GM21786 (cell line): ENCODE data around the gene NANOS3.
A peak's percentile ranks its signal among the peaks of the same experiment; 100 is the strongest.

Source experiments
- ATAC-seq: cut with Tn5 transposase; IDR thresholded peaks from one replicate; pipeline ENCODE4 v1.9.1; 2021; ENCODE audit not compliant: unreplicated experiment

Gene NANOS3

DNA sequence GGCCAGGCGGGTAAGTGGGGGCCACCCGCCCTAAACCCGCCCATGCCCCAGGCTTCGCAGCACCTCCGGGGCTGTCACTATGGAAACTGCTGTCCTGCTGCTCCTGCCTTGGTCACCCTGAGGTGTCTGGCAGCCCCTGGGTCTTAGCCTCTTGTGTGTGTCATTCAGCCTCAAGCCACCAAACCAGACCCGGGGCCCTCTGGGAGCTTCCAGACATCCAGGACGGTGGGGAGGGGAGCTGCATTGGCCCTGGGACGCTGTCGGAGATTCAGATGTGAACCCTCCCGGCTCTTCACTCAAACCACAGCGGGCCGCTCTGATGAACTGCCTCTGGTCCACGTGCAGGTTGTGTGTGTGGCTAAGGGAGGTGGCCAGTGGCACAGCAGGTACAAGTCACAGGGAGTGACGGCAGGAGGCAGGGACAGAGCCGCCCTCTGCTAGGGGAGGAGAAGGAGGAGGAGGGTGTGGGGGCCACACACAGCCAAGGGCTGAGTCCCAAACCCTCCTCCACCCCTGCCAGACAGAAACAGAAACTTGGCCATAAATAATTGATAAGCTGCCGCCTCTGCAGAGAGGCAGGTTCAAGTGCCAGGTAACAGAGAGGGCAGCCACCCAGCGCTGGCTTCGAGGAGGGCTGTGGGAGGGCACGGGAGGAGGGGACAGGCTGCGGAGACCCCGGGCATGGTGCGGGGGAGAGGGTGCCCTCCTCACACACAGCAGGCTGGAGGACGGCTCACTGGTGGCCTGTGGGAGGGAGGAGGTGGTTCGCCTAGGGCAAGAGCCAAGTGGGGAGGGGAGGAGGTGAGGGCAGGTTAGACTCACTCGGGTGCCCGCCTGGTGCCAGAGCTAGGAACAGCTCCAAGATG is 8.0 kb downstream of the NANOS3 start:
- no peak for ATAC-seq

DNA sequence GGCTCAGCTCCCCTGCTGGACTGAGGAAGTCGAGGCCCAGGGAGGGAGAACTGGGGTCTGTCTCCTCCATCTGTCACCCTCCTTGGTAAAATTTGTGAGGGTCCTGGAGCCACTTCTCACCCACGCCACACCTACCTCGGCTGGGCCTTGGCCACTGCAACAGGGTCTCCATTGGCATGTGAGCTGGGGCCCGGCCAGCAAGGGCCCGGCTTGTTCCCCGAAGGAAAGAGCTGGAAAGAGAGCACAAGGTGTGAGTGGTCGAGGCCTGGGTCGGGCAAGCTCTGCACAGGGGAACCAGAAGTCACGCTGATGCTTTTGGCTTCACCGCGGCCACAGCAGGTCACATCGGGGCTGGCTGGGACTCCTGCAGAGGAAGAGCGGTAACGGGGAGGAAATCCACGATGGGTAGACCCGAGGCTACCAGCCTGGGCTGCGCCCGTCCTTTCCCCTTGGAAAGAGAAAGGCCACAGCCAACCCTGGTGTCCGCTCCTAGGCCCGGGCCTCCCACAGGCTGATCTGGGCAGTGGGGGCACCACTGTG is 9.0 kb downstream of the NANOS3 start:
- no peak for ATAC-seq

DNA sequence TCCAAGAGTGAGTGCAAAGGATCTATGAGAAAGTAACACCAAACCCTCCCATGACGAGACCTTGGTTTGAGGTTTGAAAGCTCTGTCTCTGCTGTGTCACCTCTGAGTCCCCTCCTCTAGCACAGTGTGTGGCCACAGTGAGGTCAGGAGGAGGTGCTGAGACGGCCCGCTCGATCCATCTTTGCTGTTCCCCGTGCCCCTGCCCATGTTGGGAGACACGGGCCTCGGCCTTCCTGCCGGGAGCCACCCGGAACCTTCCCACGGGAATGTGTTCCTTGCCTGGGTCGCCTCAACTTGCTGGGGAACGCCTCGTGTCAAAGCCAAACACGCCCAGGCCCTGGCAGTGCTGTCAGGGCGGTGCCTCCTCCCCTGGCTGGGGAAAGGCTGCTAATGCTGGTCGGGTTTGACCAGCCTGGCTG is 10.1 kb downstream of the NANOS3 start:
- no peak for ATAC-seq

DNA sequence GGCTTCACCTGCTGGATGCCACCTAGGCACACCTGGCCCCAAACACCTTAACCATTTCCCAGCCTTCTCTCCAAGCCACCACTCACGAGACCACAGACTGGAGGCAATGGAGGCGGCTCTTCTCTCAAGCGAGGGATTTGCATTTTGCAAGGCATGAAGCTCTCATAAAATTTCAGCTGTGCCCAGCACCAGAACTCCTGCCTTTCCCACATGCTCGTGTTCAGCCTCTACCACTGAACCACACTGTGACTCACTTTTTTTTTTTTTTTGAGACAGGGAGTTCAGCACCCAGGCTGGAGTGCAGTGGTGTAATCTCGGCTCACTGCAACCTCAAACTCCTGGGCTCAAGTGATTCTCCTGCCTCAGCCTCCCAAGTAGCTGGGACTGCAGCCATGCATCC is 10.6 kb downstream of the NANOS3 start:
- ATAC-seq: no peak

DNA sequence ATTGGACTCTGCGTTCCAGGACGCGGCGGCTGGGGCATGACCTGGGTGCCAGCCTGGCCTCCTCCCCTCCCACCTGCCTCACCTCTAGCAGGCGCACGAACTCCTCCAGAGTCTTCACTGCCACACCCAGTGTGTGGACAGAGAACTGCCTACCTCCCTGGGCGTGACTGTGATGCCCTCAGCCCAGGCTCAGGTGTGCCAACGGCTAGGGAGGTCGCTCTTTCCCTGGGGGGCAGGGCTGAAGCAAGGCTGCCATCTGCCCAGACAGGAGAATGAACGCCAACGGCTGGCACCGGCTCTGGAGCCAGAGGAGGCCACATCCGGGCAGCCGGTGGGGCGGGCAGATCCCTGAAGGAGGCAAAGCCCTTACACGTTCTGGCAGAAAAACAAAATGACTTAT is 11.3 kb downstream of the NANOS3 start:
- no peak for ATAC-seq

DNA sequence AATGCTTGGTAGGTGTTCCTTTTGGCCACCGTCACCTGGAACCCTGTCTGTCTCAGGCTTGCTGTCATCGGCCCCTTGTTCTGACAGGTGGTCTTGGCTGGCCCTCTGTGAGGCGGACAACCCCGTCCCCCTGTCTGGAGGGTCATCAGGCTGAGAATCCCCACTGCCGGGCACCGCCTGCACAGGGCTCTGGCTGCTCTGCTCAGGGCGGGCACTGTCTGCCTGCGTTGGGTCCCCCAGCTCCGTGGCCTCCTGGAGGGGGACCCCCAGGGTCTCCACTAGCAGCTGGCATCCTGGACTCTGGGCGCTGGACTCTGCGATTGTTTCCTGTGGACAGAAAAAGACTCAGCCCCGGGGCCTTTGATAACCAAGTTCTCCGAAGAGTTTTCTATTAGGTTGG is 13.2 kb downstream of the NANOS3 start:
- no peak for ATAC-seq

DNA sequence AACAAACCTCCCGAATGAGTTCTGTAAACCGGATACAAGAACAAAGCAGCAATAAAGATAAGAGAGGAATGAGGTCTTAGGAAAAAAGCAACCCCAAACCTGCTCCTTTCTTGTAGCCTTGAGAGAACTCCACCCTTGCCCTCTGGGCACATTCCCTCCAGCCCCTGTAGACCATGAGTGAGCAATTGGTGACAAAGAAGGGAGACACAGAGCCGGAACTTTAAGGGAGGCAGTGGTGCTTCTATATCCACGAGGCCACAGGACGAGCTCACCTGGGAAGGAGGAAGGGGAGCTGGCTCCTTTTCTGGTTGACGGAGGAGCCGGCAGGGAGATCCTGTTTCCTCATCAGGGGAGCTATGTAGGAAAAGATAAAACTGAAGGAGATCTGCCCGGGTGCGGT is 15.9 kb downstream of the NANOS3 start:
- no peak for ATAC-seq

DNA sequence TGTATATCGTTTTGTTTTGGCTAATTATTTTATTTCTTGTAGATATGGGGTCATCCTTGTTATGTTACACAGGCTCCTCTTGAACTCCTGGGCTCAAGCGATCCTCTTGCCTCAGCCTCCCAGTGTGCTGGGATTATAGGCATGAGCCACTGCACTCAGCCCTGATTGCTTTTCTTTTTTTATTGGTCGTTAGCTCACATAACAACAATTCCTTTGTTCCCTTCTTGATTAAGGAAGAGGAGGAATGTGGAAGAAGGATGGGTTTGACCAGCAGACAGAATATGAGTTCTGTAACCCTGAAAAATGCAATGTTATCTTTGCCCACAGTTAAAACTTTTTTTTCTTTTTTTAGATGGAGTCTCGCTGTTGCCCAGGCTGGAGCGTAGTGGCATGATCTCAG is 17.6 kb downstream of the NANOS3 start:
- ATAC-seq: no peak

DNA sequence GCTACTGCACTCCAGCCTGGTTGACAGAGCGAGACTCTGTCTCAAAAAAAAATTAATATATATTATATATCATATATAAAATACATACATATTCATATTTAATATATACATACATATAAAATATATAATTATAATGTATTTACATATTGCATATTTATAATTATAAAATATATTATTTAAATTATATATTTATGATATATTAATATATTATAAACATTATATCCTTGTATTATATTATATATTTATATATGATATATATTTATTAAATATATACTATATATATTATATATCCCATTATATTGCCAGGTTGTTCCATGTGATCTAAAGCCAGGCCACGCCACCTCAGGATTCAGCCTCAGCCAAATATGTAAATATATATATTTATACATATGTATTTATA is 19.3 kb downstream of the NANOS3 start:
- no peak for ATAC-seq

DNA sequence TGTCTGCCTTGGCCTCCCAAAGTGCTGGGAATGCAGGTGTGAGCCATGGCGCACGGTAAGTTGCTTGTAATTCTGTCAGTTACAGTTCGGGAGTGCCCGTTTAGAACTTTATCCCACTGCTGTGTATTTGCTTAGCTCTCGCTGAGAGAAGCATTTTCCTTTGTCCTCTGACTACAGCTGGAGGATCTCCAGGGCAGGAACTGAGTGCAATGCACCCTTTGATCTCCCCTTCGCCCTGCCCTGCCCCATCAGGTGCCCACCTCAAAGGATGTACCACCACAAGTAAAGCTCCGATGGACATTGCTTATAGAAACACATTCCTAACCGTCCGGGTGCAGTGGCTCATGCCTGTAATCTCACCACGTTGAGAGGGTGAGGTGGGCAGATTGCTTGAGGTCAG is 22.5 kb downstream of the NANOS3 start:
- ATAC-seq: no peak

DNA sequence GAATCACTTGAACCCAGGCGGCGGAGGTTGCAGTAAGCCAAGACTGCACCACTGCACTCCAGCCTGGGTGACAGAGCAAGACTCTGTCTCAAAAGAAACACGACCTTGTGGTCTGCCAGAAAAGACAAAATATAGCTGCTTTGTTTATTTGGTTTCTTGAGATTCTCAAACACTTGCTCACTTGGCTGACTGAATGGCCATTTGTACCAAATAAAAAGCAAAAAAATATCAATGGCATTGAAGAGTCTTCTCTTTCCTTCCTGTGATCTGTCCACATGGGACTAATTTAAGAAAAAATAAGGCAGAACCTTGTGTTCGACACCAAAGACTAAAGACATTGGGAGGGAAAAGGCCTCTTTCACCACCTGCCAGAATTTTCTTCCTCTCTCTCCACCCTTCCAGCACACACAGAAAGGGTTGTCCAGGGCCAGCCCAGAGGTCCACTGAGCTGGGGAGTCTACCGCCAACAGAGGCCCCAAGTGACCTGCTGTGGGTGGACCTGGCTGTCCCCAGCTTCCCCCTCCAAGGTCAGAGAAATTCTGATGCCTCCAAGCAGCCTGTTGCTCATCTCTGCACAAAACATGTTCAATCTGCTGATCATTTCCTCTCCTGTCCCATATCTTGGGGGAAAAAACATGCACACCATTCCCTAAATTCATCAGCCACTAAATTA is 23.1 kb downstream of the NANOS3 start:
- ATAC-seq: no peak

DNA sequence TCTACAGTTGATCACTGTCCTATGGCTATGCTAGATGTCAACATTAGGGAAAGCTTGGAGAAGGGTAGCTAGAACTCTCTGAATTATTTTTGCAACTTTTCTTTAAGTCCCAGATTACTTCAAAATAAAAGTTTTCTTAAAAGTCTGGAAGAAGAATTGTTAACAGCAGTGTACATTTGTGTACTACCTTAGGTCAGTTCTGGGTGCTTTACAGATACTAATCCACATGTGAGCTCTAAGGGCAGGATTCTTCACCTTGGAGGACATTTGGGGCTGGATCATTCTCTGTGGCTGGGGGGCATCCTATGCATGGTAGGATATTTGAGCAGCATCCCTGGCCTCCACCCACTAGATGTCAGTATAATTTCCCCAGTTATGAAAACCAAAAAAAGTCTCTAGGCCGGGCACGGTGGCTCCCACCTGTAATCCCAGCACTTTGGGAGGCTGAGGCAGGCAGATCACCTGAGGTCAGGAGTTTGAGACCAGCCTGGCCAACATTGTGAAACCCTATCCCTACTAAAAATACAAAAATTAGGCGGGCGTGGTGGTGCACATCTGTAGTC is 26.1 kb downstream of the NANOS3 start:
- ATAC-seq: no peak

DNA sequence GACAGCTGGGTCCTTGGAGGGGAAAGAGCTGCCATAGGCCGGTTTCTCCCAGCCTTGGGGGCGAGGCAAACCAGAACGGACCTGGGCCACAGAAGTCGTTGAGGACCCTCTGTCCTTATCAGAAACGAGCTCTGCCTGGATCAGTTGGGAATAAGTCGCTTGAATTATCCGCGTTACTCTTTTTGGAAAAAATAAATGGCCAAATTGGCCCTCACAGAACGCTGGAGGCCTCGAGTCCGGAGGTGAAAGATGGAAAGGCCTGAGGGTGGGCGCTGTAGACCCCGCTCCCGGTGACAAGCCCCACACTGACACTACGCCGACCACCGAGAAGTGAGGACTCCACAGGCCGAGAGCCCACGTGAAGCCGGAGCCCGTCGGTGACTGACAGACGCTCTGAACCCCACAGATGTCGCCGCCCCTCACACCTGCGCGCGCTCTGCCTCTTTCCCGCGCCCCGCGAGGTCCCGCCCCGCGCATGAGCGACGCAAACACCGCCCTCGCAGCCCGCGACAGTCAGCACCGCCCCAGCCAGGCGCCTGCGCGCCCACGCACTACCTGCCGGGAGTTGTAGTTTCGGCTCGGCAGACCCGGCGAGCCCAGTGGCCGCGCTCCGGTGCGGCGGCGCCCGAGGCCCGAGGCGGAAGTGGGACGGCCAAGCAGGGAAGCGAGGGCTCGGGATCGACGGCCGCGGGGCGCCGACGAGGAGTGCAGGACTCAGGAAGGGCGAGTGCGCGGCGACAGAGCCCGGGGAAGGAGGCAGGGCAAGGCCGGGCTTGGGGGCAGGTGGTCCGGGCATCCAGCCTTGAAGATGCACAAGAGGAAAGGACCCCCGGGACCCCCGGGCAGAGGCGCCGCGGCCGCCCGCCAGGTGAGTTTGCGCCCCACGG is 28.9 kb downstream of the NANOS3 start, which contains the start of the genes BRME1 and CC2D1A:
TSS of gene BRME1 (minus strand) at position 484 of the 887 bp plus-strand sequence. CDS start 1,225 bp downstream, outside the sequence.
TSS of gene CC2D1A (plus strand) at position 568 of the 887 bp plus-strand sequence. CDS start at position 809, 241 bp downstream.
- ATAC-seq: peak; percentile 82

DNA sequence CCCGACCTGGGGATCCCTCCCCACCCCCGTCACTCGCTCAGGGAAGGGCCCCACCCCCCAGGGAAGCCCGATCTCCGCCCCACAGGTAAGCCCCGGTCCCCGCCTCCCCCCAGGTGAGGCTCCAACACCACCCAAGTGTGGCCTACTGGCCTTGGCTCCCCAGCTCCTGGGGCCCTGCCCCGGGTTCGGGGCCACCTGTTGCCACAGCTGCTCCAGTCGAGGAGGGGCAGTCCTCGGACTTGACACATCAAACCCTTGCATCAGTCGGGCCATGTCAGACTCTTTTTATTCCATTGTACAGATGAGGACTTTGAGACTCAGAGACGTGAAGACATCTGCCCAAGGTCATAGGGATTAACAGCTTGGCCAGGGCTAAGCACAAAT is 29.6 kb downstream of the NANOS3 start:
- peak; percentile 32 for ATAC-seq

DNA sequence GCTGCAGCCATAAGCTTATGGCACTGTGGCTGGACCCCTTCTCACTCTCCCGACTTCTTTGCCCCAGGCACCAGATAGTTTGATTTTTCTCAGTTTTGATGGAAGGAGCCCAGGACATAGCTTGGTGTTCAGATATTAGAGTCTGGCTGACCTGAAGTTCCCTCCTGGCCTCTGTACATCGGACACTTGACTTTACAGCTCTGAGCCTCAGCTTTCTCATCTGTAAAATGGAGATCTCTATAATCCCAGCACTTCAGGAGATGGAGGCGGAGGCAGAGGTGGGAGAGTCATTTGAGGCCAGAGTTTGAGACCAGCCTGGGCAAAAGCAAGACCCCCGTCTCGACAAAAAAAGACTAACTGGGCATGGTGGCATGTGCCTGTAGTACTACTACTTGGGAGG is 30.0 kb downstream of the NANOS3 start:
- ATAC-seq: no peak

DNA sequence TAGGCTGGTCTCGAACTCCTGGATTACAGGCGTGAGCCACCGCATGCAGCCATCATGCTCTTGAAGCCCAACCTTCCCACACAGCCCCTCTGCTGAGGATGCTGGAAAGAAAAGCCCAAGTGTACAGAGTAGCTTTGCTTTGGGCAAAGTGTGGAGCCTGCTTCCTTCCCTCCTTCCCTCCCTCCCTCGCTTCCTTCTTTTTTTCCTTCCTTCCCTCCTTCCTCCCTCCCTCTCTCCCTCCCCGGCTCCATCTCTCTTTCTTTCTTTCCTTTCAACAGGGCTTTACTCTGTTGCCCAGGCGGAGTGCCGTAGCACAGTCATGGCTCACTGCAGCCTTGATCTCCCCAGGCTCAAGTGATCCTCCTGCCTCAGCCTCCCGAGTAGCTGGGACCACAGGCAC is 31.7 kb downstream of the NANOS3 start:
- ATAC-seq: no peak

DNA sequence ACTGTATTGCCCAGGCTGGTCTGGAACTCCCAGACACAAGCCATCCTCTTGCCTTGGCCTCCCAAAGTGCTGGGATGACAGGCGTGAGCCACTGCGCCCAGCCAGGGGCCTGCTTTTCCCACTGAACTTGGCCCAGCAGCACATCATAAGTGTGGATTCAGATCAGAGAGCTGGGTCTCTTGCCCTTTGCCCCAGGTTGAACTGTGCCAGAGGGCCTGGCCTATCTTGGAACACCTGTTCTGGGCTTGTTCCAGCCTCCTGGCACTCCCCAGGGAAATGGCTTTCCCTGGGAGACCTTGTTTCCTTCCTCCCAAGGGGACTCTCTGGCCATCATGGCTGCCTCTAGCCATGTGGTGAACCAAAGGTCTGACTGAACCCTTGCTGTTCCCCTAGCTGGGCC is 32.5 kb downstream of the NANOS3 start:
- no peak for ATAC-seq

DNA sequence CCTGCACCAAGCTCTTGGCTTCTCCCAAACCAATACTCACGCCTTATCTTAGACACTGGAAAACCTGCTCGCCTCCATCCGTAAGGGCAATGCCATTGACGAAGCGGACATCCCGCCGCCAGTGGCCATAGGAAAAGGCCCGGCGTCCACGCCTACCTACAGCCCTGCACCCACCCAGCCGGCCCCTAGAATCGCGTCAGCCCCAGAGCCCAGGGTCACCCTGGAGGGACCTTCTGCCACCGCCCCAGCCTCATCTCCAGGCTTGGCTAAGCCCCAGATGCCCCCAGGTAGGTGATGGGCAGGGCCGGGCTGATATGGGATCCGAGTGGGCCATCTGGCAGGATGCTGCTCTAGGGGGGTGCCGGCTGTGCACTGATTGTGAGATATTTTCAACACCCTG is 36.4 kb downstream of the NANOS3 start:
- no peak for ATAC-seq

DNA sequence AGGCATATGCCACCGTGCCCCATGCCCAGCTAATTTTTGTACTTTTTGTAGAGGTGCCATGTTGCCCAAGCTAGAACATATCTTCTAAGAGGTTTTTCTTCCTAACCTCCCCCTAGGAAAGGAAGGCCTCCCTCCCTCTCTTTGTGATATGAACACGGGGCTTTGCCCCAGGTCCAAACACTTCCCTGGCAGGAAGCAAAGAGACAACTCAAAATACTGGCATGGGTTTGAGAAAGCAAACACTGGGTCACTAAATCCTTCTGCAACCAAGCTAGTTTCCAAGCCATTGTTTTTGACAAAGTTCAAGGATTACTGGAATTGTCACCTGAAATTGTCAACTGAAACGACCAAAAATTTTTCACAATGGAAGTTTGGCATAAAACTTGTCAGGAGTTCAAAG is 37.8 kb downstream of the NANOS3 start:
- ATAC-seq: no peak

DNA sequence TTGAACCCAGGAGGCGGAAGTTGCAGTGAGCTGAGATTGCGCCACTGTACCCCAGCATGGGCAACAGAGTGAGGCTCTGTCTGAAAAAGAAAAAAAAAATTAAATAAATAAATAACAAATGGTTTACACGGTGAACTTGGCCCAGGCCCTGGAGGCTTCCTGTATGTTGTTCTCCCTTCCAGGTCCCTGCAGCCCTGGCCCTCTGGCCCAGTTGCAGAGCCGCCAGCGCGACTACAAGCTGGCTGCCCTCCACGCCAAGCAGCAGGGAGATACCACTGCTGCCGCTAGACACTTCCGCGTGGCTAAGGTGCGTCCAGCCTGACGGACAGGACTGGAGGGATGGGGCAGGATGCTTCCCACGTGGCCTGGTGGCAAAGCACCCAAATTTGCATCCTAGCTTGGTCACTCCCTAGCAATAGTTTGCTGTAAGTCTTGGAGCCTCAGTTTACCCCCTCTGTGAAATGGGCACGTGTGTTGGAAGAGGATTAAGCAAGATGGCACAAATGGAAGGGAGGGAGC is 41.0 kb downstream of the NANOS3 start:
- no peak for ATAC-seq
